AG04450 (cell line): ENCODE results near the gene PHC2. TPM values are rescaled to one million over a fixed set of nuclear protein-coding genes. Genes with fewer than 3 reads are reported as not detected.

Experiments used
- CTCF ChIA-PET: fragments of 300-600, 350-600 bp; formaldehyde crosslinking; extraction: SDS; loops from one replicate; lab custom pipeline; 2022; ENCODE audit warnings: antibody characterized with exemption, inconsistent platforms; lab: Charles Lee
- POLR2A ChIA-PET: fragments of 350-600 bp; formaldehyde crosslinking; extraction: SDS; loops from one replicate; lab custom pipeline; 2021; ENCODE audit warnings: antibody characterized with exemption, inconsistent platforms; lab: Yijun Ruan, JAX
- DNase-seq: peaks from one replicate; pipeline ENCODE4 v3.0.0-alpha.2; 2011; ENCODE audit warnings: low read depth, low spot score
- H3K27ac ChIP-seq: one replicate; pipeline ENCODE4 v1.5.1; 2012; ENCODE audit warnings: low read depth, low read length, control low read depth
- H3K27me3 ChIP-seq: one replicate; pipeline ENCODE4 v1.6.0; 2012; ENCODE audit warnings: low read length; ENCODE audit not compliant: control insufficient read depth, insufficient read depth
- H3K4me3 ChIP-seq: 2 replicates; pipeline ENCODE4 v1.5.1; 2011; ENCODE audit warnings: mild to moderate bottlenecking, low read depth, low read length, control low read depth
- H3K9me3 ChIP-seq: 2 replicates; pipeline ENCODE4 v1.5.1; 2012; ENCODE audit warnings: low read length; ENCODE audit not compliant: control insufficient read depth, insufficient read depth
- polyA plus RNA-seq: library from polyadenylated mRNA; depleted of rRNA; stranded (reverse); fragments of >200 nt; gene quantifications from 2 replicates; pipeline ENCODE4 v1.2.3, GENCODE V29; 2011
- TF ChIP-seq, protein P1 (sequence below): IDR thresholded peaks from 2 replicates; pipeline ENCODE4 v1.5.1; 2011; ENCODE audit warnings: low read depth, low read length, control low read depth, inconsistent platforms

PHC2 gene
- polyA plus RNA-seq, 1 experiment: 47.1 TPM

GRCh38 chr1:33330361-33330890, 100.5 kb downstream of the PHC2 start:
- Histone ChIP-seq H3K27ac (peak overlapping the region; percentile 3), H3K4me3 (no peak overlapping the region), H3K9me3 (no peaks in the 10 kb centered on the region), H3K27me3 (no peaks in the 10 kb centered on the region)
- no peak for DNase-seq
- TF ChIP-seq, protein P1, sequence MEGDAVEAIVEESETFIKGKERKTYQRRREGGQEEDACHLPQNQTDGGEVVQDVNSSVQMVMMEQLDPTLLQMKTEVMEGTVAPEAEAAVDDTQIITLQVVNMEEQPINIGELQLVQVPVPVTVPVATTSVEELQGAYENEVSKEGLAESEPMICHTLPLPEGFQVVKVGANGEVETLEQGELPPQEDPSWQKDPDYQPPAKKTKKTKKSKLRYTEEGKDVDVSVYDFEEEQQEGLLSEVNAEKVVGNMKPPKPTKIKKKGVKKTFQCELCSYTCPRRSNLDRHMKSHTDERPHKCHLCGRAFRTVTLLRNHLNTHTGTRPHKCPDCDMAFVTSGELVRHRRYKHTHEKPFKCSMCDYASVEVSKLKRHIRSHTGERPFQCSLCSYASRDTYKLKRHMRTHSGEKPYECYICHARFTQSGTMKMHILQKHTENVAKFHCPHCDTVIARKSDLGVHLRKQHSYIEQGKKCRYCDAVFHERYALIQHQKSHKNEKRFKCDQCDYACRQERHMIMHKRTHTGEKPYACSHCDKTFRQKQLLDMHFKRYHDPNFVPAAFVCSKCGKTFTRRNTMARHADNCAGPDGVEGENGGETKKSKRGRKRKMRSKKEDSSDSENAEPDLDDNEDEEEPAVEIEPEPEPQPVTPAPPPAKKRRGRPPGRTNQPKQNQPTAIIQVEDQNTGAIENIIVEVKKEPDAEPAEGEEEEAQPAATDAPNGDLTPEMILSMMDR: no peak
- POLR2A ChIA-PET: interaction anchor here (1.1 kb wide), 1 partner anchor 12 kb away, joined by 4 read pairs; no protein-coding TSS in a partner anchor
- CTCF ChIA-PET: interaction anchor here (1.4 to 2.0 kb wide), 2 partner anchors 35 to 141 kb away, joined by 7 to 10 read pairs; no protein-coding TSS in a partner anchor

GRCh38 chr1:33329600-33330305, 101.1 kb downstream of the PHC2 start:
- Histone ChIP-seq H3K9me3 (no peaks in the 10 kb centered on the region), H3K27ac (peak overlapping the region; percentile 31), H3K4me3 (no peak overlapping the region), H3K27me3 (no peaks in the 10 kb centered on the region)
- POLR2A ChIA-PET: interaction anchor here (0.6 to 1.1 kb wide), 2 partner anchors 13 to 161 kb away, joined by 3 to 4 read pairs; no protein-coding TSS in a partner anchor
- CTCF ChIA-PET: interaction anchor here (1.4 to 2.0 kb wide), 2 partner anchors 34 to 141 kb away, joined by 7 to 10 read pairs; no protein-coding TSS in a partner anchor
- TF ChIP-seq, protein P1: no peak
- DNase-seq: no peak

GRCh38 chr1:33328817-33329216, 102.1 kb downstream of the PHC2 start:
- ChIA-PET CTCF (interaction anchor here (1.3 kb wide), 1 partner anchor 10 kb away, joined by 7 read pairs; no protein-coding TSS in a partner anchor), POLR2A (interaction anchor here (1.2 to 1.5 kb wide), 2 partner anchors 13 to 19 kb away, joined by 4 to 7 read pairs; no protein-coding TSS in a partner anchor)
- peak overlapping the region; percentile 42 for H3K27ac ChIP-seq
- no peak for DNase-seq
- TF ChIP-seq, protein P1: no peak
- no peaks in the 10 kb centered on the region for H3K27me3 ChIP-seq
- no peaks in the 10 kb centered on the region for H3K9me3 ChIP-seq
- H3K4me3 ChIP-seq: no peak overlapping the region

- no peak overlapping the region for H3K4me3 ChIP-seq
- H3K27ac ChIP-seq: peak overlapping the region; percentile 73
- peak; percentile 92 for DNase-seq
- H3K27me3 ChIP-seq: no peaks in the 10 kb centered on the region
- no peaks in the 10 kb centered on the region for H3K9me3 ChIP-seq
- TF ChIP-seq, protein P1: peak; percentile 18; the same call in 1 of the 2 replicates
- POLR2A ChIA-PET: interaction anchor here (0.7 to 1.5 kb wide), 3 partner anchors 14 to 146 kb away, joined by 4 to 7 read pairs (median 4); partner anchors contain the start of gene TRIM62
- CTCF ChIA-PET: interaction anchor here (1.1 to 1.3 kb wide), 2 partner anchors 11 to 142 kb away, joined by 3 to 7 read pairs; no protein-coding TSS in a partner anchor
Observed at GRCh38 chr1:33327587-33328325, 103.1 kb downstream of the PHC2 start.
